Peyer's patch (tissue), 4 donors: ENCODE results near the gene CACNB2.

Experiments used
- POLR2A ChIP-seq, 2 donors: fragments of 450-650 bp; IDR thresholded peaks; one replicate each; pipeline ENCODE4 v1.5.1; 2017; ENCODE audit warnings: antibody characterized with exemption in 2 of 2, mild to moderate bottlenecking in 2 of 2, moderate library complexity in 2 of 2
- TF ChIP-seq, protein P1 (sequence below), 6 experiments: fragments of 450-650 bp in 4 of 6; fragments of 200-600 bp in 2 of 6; sonication (generic) in 1 of 6; IDR thresholded peaks; one replicate each; pipeline ENCODE4 v1.5.1; 2017 to 2019; ENCODE audit warnings: antibody characterized with exemption in 6 of 6, mild to moderate bottlenecking in 3 of 6, moderate library complexity in 1 of 6

DNA sequence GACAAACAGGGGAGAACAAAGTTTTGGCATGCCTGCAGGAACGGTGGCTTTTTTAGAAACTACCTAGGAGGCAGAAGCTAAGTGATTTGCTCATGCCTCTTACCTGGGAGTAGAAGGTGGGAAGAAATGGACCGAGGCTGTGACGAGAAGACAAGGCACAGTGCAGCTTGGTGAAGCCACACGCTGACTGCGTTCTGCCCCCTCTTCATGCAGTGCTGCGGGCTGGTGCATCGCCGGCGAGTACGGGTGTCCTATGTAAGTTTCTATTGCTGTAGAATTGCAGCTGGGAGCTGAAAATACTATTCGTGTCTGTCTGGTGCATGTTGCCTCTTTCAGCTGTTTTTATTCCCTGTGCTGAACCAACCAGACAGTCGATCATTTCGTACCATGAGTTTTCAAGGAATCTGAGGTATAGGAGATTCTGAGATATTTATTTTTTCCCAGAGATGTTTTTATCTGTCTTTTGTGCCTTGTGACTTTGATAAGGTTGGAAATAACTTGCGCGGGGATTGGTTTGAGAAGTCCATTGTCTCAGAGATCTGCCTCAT, 120.9 kb downstream of the CACNB2 start:
- TF ChIP-seq POLR2A (IDR thresholded peaks at IDR 0.05), result no peak
- TF ChIP-seq, protein P1, sequence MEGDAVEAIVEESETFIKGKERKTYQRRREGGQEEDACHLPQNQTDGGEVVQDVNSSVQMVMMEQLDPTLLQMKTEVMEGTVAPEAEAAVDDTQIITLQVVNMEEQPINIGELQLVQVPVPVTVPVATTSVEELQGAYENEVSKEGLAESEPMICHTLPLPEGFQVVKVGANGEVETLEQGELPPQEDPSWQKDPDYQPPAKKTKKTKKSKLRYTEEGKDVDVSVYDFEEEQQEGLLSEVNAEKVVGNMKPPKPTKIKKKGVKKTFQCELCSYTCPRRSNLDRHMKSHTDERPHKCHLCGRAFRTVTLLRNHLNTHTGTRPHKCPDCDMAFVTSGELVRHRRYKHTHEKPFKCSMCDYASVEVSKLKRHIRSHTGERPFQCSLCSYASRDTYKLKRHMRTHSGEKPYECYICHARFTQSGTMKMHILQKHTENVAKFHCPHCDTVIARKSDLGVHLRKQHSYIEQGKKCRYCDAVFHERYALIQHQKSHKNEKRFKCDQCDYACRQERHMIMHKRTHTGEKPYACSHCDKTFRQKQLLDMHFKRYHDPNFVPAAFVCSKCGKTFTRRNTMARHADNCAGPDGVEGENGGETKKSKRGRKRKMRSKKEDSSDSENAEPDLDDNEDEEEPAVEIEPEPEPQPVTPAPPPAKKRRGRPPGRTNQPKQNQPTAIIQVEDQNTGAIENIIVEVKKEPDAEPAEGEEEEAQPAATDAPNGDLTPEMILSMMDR (IDR thresholded peaks at IDR 0.05), result no peak
